ENCODE measurements around the gene PIGC. TPM values are rescaled to one million over a fixed set of nuclear protein-coding genes. Genes with fewer than 3 reads are reported as not detected.

PIGC gene
- total RNA-seq, 4 donors from 2014 or later, result 13.5 to 25.5 (median 18.8) TPM

DNA sequence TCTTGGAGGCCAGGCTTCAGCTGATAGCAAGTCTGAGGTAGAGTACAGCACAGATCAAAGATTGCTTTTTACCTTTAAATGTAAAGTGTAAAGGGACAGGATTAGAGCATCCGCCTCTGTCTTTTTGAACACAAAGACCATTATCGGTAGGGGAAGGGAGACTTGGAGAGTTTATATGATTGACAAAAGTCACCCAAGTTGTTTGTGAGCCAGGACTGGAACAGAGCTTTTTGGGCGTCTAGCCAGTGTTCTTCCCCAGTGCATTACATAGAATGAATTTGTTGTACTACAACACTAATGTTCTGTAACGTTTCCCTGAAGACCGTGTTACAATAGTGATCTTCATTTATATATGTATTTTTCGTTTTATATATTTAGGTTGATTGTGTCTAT lies 9.3 kb upstream of the PIGC start:
- H3K4me3 ChIP-seq, result no peak overlapping the region
- 38 to 44% methylated on average over 6 of the region's 6 CpGs for WGBS, 2 donors
- TF ChIP-seq EP300 (IDR thresholded peaks at IDR 0.05) (no peak), POLR2A (IDR thresholded peaks at IDR 0.05) (no peak)
- TF ChIP-seq, protein P1, sequence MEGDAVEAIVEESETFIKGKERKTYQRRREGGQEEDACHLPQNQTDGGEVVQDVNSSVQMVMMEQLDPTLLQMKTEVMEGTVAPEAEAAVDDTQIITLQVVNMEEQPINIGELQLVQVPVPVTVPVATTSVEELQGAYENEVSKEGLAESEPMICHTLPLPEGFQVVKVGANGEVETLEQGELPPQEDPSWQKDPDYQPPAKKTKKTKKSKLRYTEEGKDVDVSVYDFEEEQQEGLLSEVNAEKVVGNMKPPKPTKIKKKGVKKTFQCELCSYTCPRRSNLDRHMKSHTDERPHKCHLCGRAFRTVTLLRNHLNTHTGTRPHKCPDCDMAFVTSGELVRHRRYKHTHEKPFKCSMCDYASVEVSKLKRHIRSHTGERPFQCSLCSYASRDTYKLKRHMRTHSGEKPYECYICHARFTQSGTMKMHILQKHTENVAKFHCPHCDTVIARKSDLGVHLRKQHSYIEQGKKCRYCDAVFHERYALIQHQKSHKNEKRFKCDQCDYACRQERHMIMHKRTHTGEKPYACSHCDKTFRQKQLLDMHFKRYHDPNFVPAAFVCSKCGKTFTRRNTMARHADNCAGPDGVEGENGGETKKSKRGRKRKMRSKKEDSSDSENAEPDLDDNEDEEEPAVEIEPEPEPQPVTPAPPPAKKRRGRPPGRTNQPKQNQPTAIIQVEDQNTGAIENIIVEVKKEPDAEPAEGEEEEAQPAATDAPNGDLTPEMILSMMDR (IDR thresholded peaks at IDR 0.05), result no peak

DNA sequence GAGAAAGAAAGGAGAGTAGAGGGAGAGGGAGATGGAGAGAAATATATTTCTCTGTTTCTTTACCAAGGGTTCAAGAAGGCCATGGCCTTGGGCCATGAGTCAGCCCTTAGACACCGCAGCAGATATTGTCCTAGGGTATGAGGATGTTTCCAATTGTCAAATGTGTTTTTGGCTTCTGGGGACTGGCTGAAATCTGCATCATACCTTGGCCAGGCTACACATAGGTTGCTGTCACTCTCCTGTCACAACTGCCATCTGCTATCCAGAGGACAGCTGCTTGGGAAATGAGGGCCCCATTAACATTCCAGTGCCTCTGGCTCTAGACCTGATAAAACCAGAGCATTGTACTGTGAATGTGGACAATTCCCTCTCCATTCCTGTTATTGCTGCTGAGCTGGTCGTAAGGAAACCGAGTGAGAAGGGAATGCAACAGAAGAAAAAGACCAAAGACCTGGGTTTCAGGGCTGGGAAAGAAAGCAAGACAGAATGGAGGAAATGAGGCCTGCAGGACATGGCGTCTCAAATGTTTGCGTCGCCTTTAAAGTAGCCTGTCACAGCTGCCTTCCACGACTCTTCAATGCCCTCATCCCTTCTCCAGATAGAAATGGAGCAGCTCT lies 8.8 kb upstream of the PIGC start:
- no peak overlapping the region for H3K27ac ChIP-seq
- peaks cover 0 to 7% (median 0%) of the 10 kb centered on the region in 4 donors for H3K4me1 ChIP-seq
- no peak for DNase-seq (ENCODE audit: low spot score in 2 of 2)
- 65 to 75% methylated on average over 7 of the region's 7 CpGs for WGBS, 2 donors
- H3K27me3 ChIP-seq, result no peaks in the 10 kb centered on the region
- H3K9me3 ChIP-seq, result no peaks in the 10 kb centered on the region
- no peak for TF ChIP-seq EP300 (IDR thresholded peaks at IDR 0.05)
- TF ChIP-seq, protein P1 (IDR thresholded peaks at IDR 0.05), result no peak
- TF ChIP-seq POLR2A (IDR thresholded peaks at IDR 0.05), result no peak
- H3K36me3 ChIP-seq, result no peaks in the 10 kb centered on the region
- H3K4me3 ChIP-seq, result no peak overlapping the region

More for the DNA sequence above, 9.3 kb upstream of the PIGC start:
- no peaks in the 10 kb centered on the region for H3K36me3 ChIP-seq
- no peak for DNase-seq (ENCODE audit: low spot score in 2 of 2)
- H3K4me1 ChIP-seq, result peaks cover 0 to 7% (median 0%) of the 10 kb centered on the region in 4 donors
- no peaks in the 10 kb centered on the region for H3K9me3 ChIP-seq
- no peak overlapping the region for H3K27ac ChIP-seq
- H3K27me3 ChIP-seq, result no peaks in the 10 kb centered on the region

DNA sequence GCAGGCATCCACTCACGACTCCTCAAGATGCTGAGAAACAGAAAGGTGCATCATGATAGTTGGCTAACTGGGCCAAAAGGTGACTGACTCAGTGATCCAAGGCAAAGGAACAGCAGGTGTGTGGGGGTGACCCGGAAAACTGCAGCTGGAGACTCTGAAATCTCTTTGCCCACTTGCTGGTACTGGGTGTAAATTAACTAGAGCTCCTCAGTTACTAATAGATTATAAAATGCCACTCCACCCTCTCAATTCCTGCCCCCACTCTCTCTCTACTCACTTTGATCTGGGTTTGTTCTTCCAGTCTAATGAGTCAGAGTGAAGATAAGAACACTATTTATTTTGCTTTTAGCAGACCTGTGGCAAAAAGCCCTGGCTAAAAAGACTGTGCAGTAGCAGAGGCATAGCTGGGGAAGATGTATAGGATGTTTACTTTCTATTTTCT lies 7.2 kb upstream of the PIGC start:
- Histone ChIP-seq H3K36me3 (no peaks in the 10 kb centered on the region), H3K27me3 (no peaks in the 10 kb centered on the region), H3K4me3 (no peak overlapping the region), H3K4me1 (peaks cover 0 to 7% (median 0%) of the 10 kb centered on the region in 4 donors), H3K27ac (no peak overlapping the region), H3K9me3 (no peaks in the 10 kb centered on the region)
- no peak for TF ChIP-seq POLR2A (IDR thresholded peaks at IDR 0.05)
- TF ChIP-seq, protein P1 (IDR thresholded peaks at IDR 0.05), result no peak
- TF ChIP-seq EP300 (IDR thresholded peaks at IDR 0.05), result no peak
- WGBS, 2 donors, result 67 to 77% methylated on average over 2 of the region's 2 CpGs
- no peak for DNase-seq (ENCODE audit: low spot score in 2 of 2)

DNA sequence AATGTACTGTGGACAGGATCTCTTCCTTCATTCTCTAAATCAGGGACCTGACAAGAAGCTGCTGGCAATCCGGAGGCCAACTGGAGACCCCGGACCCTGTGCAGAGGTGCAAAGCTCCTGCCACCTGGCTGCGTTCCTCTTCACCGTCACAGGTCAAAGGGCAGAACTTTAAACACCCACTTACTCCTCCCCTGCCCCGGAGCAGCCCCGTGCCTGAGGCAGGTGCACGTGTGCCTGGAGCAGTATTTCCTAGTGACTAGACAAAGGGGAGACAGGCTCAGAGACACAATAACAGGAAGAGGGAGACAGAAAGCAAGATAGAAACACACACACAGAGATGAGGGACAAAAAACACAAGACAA lies 6.6 kb upstream of the PIGC start:
- Histone ChIP-seq H3K27ac (no peak overlapping the region), H3K27me3 (no peaks in the 10 kb centered on the region), H3K36me3 (no peaks in the 10 kb centered on the region), H3K9me3 (no peaks in the 10 kb centered on the region), H3K4me1 (peaks cover 0 to 7% (median 0%) of the 10 kb centered on the region in 4 donors), H3K4me3 (no peak overlapping the region)
- no peak for TF ChIP-seq EP300 (IDR thresholded peaks at IDR 0.05)
- TF ChIP-seq, protein P1 (IDR thresholded peaks at IDR 0.05), result no peak
- no peak for TF ChIP-seq POLR2A (IDR thresholded peaks at IDR 0.05)
- DNase-seq (ENCODE audit: low spot score in 2 of 2), result no peak
- 63 to 72% methylated on average over 6 to 7 of the region's 7 CpGs for WGBS, 2 donors

DNA sequence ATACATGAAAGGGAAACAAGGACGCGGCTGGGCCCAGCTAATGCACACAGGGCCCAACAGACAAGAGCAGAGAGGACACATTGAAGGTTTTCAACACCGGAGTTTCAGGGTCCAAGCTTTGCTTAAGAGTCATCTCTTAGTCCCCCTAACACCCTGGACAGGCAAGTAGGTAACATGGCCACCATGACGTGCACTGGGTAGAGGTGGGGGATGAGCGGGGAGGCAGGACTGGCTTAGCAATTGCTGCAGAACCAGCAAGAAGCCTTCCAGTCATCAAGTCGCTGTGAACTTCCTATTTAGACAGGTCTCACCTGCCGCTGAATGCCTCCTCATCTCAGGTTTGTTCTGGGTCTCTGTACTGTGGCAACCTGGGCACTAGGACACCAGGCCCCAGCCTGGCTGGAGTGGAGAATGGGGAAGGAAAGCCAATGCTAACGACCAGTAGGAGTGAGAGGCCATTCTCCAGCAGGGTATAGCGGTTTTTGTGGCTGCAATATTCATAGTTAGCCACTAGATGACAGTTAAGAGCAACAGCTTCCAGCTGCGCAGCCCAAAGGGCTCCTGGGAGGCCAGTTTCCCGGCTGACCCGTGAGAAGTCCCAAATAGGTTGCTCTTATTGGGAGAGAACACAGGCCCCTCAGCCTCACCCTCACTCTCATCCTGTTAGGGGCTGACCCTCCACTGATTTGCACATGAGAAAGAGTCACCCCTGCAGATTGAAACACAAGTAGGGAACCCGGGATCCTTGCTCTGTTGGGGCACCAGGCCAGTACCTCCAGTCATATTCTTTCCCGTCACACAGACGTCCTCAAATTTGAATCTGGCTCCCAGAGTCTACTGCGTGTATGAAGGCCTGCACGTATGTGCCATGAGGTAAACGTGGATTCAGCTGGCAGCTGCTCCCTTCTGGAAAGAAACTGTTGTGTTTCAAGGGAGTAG lies 6.0 kb upstream of the PIGC start:
- H3K27ac ChIP-seq, result no peak overlapping the region
- WGBS, 2 donors, result 49 to 52% methylated on average over 17 to 18 of the region's 18 CpGs
- no peaks in the 10 kb centered on the region for H3K36me3 ChIP-seq
- TF ChIP-seq EP300 (IDR thresholded peaks at IDR 0.05), result no peak
- TF ChIP-seq, protein P1 (IDR thresholded peaks at IDR 0.05), result peak; percentile 59 to 85 (median 79)
- DNase-seq (ENCODE audit: low spot score in 2 of 2), result peak in 1 of 2 donors; percentile 39
- peak overlapping the region in 1 of 4 donors; percentile 10 for H3K4me3 ChIP-seq
- H3K27me3 ChIP-seq, result no peaks in the 10 kb centered on the region
- peaks cover 0 to 7% (median 0%) of the 10 kb centered on the region in 4 donors for H3K4me1 ChIP-seq
- no peaks in the 10 kb centered on the region for H3K9me3 ChIP-seq

Measured in tibial nerve (tissue), 4 donors.